Keratinocyte (primary cell): ENCODE data around the gene DTNBP1.

Source experiments
- EZH2 ChIP-seq: IDR thresholded peaks from one replicate; pipeline ENCODE4 v1.6.1; 2012; ENCODE audit warnings: inconsistent platforms, mild to moderate bottlenecking, low read length, moderate library complexity
- TF ChIP-seq, protein P1 (sequence below), 3 experiments: IDR thresholded peaks in 1 of 3; conservative IDR thresholded peaks in 1 of 3; optimal IDR thresholded peaks in 1 of 3; 2 replicates in 2 of 3; 3 replicates in 1 of 3; pipeline versions ENCODE3 to v1.5.1; 2011; ENCODE audit warnings: low read length in 3 of 3, mild to moderate bottlenecking in 3 of 3, moderate library complexity in 2 of 3, control low read depth in 1 of 3, inconsistent platforms in 1 of 3; ENCODE audit not compliant: insufficient read depth in 2 of 3; ENCODE audit errors: extremely low read depth in 1 of 3

DNA sequence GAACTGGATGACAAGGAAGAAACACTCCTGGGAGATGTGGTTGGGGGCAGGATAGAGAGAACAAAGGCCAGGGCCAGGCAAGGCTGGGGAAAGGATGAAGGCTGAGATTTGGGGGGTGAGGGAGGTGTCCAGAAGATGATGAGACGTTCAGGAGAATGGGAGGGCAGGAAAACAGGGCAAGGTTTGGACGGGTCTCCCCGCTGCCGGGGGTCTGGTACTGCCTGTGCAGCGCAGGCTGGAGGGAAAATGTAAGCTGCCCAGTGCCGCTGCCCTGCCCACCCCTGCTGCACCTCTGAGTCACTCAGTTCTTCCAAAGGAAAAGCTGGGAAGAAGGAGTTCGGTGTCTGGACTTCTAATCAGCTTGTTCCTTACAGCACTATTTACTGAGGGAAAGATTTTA lies 130.9 kb downstream of the DTNBP1 start:
- TF ChIP-seq, protein P1, sequence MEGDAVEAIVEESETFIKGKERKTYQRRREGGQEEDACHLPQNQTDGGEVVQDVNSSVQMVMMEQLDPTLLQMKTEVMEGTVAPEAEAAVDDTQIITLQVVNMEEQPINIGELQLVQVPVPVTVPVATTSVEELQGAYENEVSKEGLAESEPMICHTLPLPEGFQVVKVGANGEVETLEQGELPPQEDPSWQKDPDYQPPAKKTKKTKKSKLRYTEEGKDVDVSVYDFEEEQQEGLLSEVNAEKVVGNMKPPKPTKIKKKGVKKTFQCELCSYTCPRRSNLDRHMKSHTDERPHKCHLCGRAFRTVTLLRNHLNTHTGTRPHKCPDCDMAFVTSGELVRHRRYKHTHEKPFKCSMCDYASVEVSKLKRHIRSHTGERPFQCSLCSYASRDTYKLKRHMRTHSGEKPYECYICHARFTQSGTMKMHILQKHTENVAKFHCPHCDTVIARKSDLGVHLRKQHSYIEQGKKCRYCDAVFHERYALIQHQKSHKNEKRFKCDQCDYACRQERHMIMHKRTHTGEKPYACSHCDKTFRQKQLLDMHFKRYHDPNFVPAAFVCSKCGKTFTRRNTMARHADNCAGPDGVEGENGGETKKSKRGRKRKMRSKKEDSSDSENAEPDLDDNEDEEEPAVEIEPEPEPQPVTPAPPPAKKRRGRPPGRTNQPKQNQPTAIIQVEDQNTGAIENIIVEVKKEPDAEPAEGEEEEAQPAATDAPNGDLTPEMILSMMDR (optimal IDR thresholded peaks at IDR 0.05 in 1 of 3, IDR thresholded peaks at IDR 0.05 in 1 of 3, conservative IDR thresholded peaks at IDR 0.05 in 1 of 3; ENCODE audit: extremely low read depth in 1 of 3, insufficient read depth in 2 of 3, low read length in 3 of 3): no peak
- TF ChIP-seq EZH2: no peak
